ENCODE data around the gene FAM187B. TPM values are rescaled to one million over a fixed set of nuclear protein-coding genes. Genes with fewer than 3 reads are reported as not detected.
A peak's percentile ranks its signal among the peaks of the same experiment; 100 is the strongest.

Gene FAM187B
- total and polyA plus RNA-seq, 2 of the 8 experiments (the other 6 are each of a cell fraction or from before 2014, with no cell fraction given): not detected

GRCh38 chr19:35204799-35205732, 23.5 kb downstream of the FAM187B start:
- H2BK20ac ChIP-seq (ENCODE audit: low read length): peak overlapping the region; percentile 68
- CTCF ChIA-PET (ENCODE audit: partially characterized antibody): interaction anchor here (1.5 kb wide), 1 partner anchor 51 kb away, joined by 6 read pairs; the partner anchor contains the start of gene FXYD5
- H3K9ac ChIP-seq (replicated peaks in 1 of 4; ENCODE audit: extremely low read depth in 1 of 4, low read depth in 3 of 4, low read length in 3 of 4): no peak overlapping the region; a peak in 2 of 7 replicates
- no peak overlapping the region for H3K4me3 ChIP-seq (ENCODE audit: extremely low read depth in 1 of 4, insufficient read depth in 2 of 4, low read depth in 3 of 4, low read length in 4 of 4)
- H3K18ac ChIP-seq (ENCODE audit: extremely low read depth, low read length): peak overlapping the region; percentile 84
- H3K23ac ChIP-seq (ENCODE audit: insufficient read length): no peak overlapping the region
- no peak overlapping the region for H3K14ac ChIP-seq (ENCODE audit: insufficient read length)
- peak overlapping the region; percentile 96 for H2AK5ac ChIP-seq (ENCODE audit: low read depth, low read length)
- peak overlapping the region; percentile 63 for H3K4ac ChIP-seq (replicated peaks; ENCODE audit: insufficient read length, low read depth, low read length)
- no peaks in the 10 kb centered on the region for H3K79me2 ChIP-seq (ENCODE audit: control insufficient read depth in 1 of 2, insufficient read depth in 2 of 2, low read length in 2 of 2)
- H2AFZ ChIP-seq (ENCODE audit: low read length): peak overlapping the region; percentile 82
- POLR2A ChIA-PET (ENCODE audit: partially characterized antibody): interaction anchor here (1.0 to 1.7 kb wide), 7 partner anchors 9 to 305 kb away, joined by 3 to 5 read pairs (median 3); no protein-coding TSS in a partner anchor
- peaks cover 9 to 30% (median 16%) of the 10 kb centered on the region in 4 experiments for H3K4me1 ChIP-seq (replicated peaks in 1 of 4; ENCODE audit: control insufficient read depth in 3 of 4, insufficient read depth in 4 of 4, low read length in 3 of 4)
- no peaks in the 10 kb centered on the region for H4K20me1 ChIP-seq (replicated peaks in 1 of 2; ENCODE audit: control insufficient read depth in 1 of 2, insufficient read depth in 2 of 2, low read length in 2 of 2)
- WGBS, 2 experiments (ENCODE audit: extremely low coverage in 1 of 2, insufficient coverage in 1 of 2, insufficient read length in 1 of 2, insufficient replicate concordance in 2 of 2, low coverage in 1 of 2, low lambda C conversion rate in 2 of 2, missing lambda C conversion rate in 1 of 2): 85% methylated on average over 12 of the region's 13 CpGs; no CpG with 5 or more reads in 1 of the 2 experiments
- H3K56ac ChIP-seq (replicated peaks; ENCODE audit: insufficient read length, low read depth, low read length): peak overlapping the region; percentile 63
- no peaks in the 10 kb centered on the region for H3K79me1 ChIP-seq (ENCODE audit: low read depth, low read length)
- peak overlapping the region; percentile 92 for H4K91ac ChIP-seq (replicated peaks; ENCODE audit: insufficient read length, low read length)
- peak overlapping the region; percentile 50; the same call in 1 of the 2 replicates for H3K27ac ChIP-seq (ENCODE audit: low read depth, low read length)
- H2BK120ac ChIP-seq (replicated peaks; ENCODE audit: low read depth, low read length): peak overlapping the region; percentile 30
- no peaks in the 10 kb centered on the region; the same call in 1 of the 2 replicates for H3K23me2 ChIP-seq (ENCODE audit: low read depth, low read length)
- peak overlapping the region; percentile 54; the same call in 1 of the 2 replicates for H2BK15ac ChIP-seq (ENCODE audit: low read length)
- peak overlapping the region; percentile 39; the same call in 1 of the 2 replicates for H4K8ac ChIP-seq (ENCODE audit: extremely low read depth, insufficient read depth, low read length)
- H3K4me2 ChIP-seq (ENCODE audit: insufficient read depth in 1 of 2, low read depth in 2 of 2, low read length in 2 of 2): peak overlapping the region in 1 of 2 experiments; percentile 3; a peak in 1 of 4 replicates
- DNase-seq (ENCODE audit: low read depth in 1 of 2, low spot score in 2 of 2): no peak
- TF ChIP-seq TEAD4 (IDR thresholded peaks at IDR 0.05; ENCODE audit: low read depth, low read length) (peak; percentile 75; the same call in 1 of the 2 replicates), GABPA (IDR thresholded peaks at IDR 0.05; ENCODE audit: borderline replicate concordance, insufficient read depth, low read length) (no peak), TAF7 (optimal IDR thresholded peaks at IDR 0.05; ENCODE audit: borderline replicate concordance, low read depth, low read length) (no peak), CEBPB (IDR thresholded peaks at IDR 0.05; ENCODE audit: low read depth, low read length) (no peak), SP2 (IDR thresholded peaks at IDR 0.05; ENCODE audit: low read length) (no peak), HDAC2 (IDR thresholded peaks at IDR 0.05; ENCODE audit: borderline replicate concordance in 1 of 2, low read depth in 2 of 2, low read length in 2 of 2) (no peak), POLR2A (IDR thresholded peaks at IDR 0.05; ENCODE audit: control extremely low read depth in 1 of 2, low read depth in 2 of 2, low read length in 2 of 2) (peak in 1 of 2 experiments; percentile 42; a peak in 1 of 3 replicates), ASH2L (IDR thresholded peaks at IDR 0.05; ENCODE audit: low read length) (peak; percentile 48)
- TF ChIP-seq, protein P1, sequence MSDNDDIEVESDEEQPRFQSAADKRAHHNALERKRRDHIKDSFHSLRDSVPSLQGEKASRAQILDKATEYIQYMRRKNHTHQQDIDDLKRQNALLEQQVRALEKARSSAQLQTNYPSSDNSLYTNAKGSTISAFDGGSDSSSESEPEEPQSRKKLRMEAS (IDR thresholded peaks at IDR 0.05): peak; percentile 12; the same call in 1 of the 2 replicates
- no peaks in the 10 kb centered on the region; a peak in 1 of 8 replicates for H3K36me3 ChIP-seq (ENCODE audit: control insufficient read depth in 2 of 4, insufficient read depth in 4 of 4, low read length in 3 of 4)
- no peaks in the 10 kb centered on the region for H3K27me3 ChIP-seq (replicated peaks in 1 of 4; ENCODE audit: control insufficient read depth in 3 of 4, extremely low read depth in 1 of 4, insufficient read depth in 3 of 4, low read length in 3 of 4)
- peak overlapping the region; percentile 97 for H2BK12ac ChIP-seq (ENCODE audit: low read depth, low read length)
- peak overlapping the region; percentile 74 for H4K5ac ChIP-seq (ENCODE audit: insufficient read length, low read depth, low read length)
- peak overlapping the region; percentile 88 for H2BK5ac ChIP-seq (ENCODE audit: low read depth, low read length)
- H3K9me3 ChIP-seq (ENCODE audit: insufficient read depth in 2 of 2, low read depth in 1 of 2, low read length in 1 of 2): no peaks in the 10 kb centered on the region
- FAIRE-seq: no peak
